KOPT-K1 (cell line): ENCODE results near the gene ZDHHC14.

Experiments used
- H3K27ac ChIP-seq: fragments of 200-600 bp; sonication (generic); 2 replicates; pipeline ENCODE4 v1.5.1; 2016; ENCODE audit warnings: antibody characterized with exemption, mild to moderate bottlenecking, low read depth, low read length; ENCODE audit not compliant: poor library complexity, severe bottlenecking
- H3K36me3 ChIP-seq: fragments of 200-600 bp; sonication (generic); 2 replicates; pipeline ENCODE4 v1.5.1; 2017; ENCODE audit warnings: antibody characterized with exemption, mild to moderate bottlenecking, low read length, moderate library complexity; ENCODE audit not compliant: insufficient read depth
- H3K9me3 ChIP-seq: fragments of 200-600 bp; sonication (generic); 2 replicates; pipeline ENCODE4 v1.5.1; 2017; ENCODE audit warnings: antibody characterized with exemption, low read length, mild to moderate bottlenecking; ENCODE audit not compliant: insufficient read depth, poor library complexity, severe bottlenecking

ZDHHC14 gene

DNA sequence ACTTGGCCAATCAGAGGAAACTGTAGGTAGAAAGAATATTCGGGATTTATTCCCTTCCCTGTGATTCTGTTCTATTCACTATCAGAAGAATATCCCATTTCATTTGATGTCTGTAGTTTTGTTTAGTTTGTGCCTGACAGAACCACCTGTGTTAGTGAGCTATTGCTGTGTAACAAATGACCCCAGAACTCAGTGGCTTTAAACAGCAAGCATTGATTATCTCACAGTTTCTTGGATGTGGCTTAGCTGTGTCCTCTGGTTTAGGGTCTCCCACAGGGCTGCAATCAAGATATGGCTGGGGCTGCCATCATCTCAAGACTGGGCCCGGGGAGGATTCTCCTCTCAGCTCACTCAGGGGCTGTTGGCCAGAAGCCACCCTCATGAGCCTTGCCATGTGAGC is 143.7 kb downstream of the ZDHHC14 start:
- Histone ChIP-seq H3K27ac (no peak overlapping the region), H3K9me3 (no peaks in the 10 kb centered on the region), H3K36me3 (no peaks in the 10 kb centered on the region)

DNA sequence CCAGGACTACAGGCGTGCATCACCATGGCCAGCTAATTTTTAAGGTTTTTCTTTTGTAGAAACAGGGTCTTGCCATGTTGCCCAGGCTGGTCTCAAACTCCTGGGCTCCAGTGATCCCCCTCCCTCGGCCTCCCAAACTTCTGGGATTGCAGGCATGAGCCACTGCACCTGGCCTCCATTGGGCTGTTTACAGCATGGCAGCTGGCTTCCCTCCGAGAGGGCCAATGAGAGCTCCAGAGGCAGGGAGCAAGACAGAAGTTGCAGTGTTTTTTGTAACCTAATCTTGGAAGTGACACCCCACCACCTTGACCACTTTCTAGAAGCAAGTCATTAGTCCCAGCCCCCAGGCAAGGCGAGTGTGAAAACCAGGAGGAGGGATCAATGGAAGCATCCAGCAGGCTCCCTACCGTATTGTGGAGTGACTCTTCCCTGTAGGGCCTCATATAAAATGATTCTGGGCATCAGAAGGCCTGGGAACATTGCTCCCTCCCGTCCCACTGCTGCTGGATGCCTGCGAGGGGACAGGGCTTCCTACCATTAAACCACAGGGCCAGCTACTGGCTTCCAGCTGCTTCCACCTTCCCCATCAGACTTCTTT is 144.4 kb downstream of the ZDHHC14 start:
- H3K9me3 ChIP-seq, result no peaks in the 10 kb centered on the region
- H3K27ac ChIP-seq, result no peak overlapping the region
- no peaks in the 10 kb centered on the region for H3K36me3 ChIP-seq

DNA sequence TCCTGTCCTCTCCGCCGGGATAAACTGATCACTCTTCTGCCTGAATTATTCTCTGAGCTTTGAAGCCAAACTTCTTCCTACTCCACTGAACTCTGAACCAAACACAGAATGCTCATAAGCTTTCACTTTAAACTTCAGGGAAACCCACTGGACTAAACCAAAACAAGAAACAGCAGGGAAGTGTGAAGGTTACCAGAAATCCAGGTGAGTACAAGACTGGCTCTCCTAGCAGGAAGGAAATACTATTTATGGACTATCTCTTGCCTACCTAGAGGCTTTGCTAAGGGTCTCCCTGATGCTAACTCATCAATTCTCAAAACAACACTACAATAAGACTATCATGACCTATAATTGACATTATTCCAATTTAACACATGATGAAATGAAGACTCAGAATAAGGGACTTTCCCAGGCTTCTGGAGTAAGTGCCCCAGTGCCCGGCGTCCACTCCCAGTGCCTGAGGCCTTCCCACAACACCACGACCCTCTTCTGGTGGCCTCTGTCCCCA is 145.0 kb downstream of the ZDHHC14 start:
- no peaks in the 10 kb centered on the region for H3K36me3 ChIP-seq
- H3K9me3 ChIP-seq, result no peaks in the 10 kb centered on the region
- no peak overlapping the region for H3K27ac ChIP-seq

DNA sequence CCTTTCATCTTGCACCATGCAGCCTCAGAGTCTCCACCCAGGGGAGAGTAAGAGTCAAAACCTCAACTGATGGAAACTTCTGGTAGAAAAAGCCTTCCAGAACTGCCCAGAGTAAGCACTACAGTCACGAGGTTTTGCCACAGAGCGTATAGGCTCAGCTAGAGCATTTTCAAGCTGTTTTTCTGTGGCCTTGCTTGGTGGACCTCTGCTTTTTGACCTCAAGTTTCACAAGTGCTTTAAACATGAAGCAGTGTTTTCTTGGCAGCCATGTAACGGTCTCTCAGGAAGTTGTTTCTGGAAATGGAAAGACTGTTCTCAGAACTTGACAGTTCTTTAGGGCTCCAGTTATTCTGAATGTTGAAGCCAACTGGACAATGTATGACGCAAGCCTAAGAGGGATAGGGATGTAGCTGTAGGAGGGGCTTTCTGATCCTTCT is 146.5 kb downstream of the ZDHHC14 start:
- Histone ChIP-seq H3K27ac (no peak overlapping the region), H3K36me3 (no peaks in the 10 kb centered on the region)

DNA sequence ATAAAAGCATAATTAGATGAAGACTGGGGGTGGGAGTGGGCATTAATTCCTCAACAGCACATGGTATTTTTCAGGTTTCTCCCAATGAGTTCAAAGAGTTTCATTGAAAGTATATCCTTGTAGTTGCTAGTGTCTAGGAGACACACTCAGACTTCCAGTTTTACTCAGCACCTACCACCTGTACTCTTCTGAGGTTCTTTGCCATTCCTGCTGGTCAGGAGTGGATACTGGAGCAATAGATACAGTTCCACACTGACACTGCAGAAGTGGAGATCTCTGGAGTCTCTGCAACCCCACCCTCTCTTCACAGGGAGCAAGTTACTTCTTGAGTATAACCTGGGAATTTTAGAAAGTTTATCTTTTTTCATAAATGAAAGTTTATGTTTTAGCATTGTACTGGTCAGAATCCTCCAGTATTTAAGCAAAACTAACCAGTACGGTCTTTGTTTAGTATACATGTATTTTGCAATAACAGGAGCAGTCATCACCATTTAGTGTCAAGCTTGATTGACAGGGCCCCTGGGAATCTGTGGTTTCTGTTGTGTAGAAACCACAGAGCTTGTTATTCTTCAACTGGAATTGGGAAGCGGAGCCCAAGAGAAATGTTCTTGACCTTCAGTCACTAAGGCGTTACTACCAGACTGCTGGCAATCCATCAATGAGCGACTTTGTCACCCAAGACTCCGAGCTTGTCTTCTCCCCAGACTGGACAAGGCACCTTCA is 148.1 kb downstream of the ZDHHC14 start:
- Histone ChIP-seq H3K9me3 (no peaks in the 10 kb centered on the region), H3K27ac (no peak overlapping the region), H3K36me3 (no peaks in the 10 kb centered on the region)

More for the DNA sequence above, 146.5 kb downstream of the ZDHHC14 start:
- no peaks in the 10 kb centered on the region for H3K9me3 ChIP-seq

DNA sequence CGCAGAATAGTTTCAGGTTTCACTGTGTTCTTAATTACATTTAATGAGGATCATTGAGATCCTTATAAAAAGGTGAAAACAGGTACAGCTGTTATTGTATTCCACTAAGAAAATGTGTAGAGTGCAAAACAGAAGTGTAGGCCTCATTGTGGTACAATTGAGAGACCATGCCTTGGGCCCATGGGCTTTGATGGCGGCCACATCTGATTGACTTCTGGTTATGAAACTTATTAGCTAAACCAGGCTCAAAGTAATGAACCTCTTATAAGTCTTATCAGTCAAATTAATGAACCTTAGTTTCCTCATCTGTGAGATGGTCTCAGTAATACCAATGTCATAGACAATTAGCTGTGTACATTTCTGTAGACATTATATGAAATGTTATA is 148.7 kb downstream of the ZDHHC14 start:
- H3K27ac ChIP-seq, result no peak overlapping the region
- no peaks in the 10 kb centered on the region for H3K36me3 ChIP-seq
- H3K9me3 ChIP-seq, result no peaks in the 10 kb centered on the region

DNA sequence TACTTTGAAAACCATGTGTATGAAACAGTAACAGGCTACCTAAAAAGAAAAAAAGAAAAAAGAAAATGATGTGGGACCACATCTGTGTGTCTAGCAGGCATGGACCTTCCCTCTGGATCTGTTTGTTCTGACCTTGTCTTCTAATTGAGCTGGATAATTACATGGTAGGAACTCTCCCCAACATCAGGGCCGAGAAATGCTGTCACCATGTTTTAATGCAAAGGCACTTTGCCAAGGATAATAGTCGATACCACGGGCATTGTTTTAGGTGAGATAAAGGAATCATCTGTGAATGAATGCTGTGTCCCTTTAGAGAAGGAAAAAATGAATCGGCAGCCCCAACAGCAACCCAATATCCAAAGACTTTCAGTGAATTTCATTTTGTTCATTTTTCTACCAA is 149.1 kb downstream of the ZDHHC14 start:
- Histone ChIP-seq H3K36me3 (no peaks in the 10 kb centered on the region), H3K9me3 (no peaks in the 10 kb centered on the region), H3K27ac (no peak overlapping the region)

DNA sequence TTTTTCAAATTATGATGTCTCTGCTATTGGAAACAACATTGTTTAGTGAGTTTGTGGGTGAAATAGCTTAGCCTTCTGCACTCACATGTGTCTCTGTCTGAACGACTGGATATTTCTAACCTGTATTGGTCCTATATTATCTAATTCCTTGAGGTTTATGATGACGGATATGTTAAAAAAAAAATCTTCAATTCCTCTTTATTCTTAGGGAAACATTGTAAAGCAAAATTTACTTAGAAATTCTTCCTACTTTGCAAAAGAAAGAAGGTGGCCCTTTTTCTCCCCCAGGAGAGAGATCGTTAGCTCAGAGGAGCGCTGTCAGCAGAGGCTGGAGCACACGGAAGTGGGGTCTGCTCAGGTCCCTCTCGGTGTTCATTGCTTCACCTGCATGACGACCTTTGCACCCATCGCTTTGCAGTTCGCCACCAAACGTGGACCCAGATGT is 149.8 kb downstream of the ZDHHC14 start:
- H3K27ac ChIP-seq, result no peak overlapping the region
- H3K36me3 ChIP-seq, result no peaks in the 10 kb centered on the region
- H3K9me3 ChIP-seq, result no peaks in the 10 kb centered on the region

DNA sequence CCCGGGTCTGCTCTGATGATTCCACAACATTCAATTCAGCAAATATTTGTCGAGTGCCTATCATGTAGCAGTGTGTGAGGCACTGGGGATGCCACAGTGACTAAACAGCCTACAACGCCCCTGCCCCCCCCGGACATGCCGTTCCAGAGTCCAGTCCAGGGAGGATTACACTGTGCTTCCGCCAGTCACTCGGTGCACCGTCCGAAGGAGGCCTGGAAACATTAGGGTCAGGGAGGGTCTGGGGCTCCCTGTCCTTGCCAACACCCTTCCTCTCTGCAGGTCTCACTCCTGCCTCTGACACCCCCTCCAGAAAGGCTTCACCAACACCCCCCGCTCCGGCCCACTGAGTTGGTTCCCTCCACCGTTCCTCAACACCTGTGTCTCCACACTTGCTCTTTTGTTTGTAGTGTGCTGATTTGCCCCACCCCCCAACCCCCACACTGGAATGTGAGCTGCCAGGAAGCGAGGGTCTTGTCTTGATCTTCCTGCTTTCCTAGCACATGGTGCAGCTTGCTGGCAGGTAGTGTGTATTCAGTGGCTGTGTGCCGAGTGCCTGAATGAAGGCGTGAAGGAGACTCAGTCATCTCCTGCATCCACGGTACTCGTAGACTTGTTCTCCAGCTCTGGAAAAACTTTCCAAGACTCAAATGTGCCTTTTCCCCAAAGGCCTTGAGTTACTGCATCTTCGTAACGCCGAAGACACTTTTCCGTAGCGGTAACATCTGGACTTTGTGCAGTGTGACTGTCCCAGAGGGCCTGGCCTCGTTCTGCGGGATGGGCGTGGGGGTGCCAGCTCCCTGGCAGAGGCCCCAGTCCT is 150.4 kb downstream of the ZDHHC14 start:
- no peaks in the 10 kb centered on the region for H3K9me3 ChIP-seq
- no peak overlapping the region for H3K27ac ChIP-seq
- no peaks in the 10 kb centered on the region for H3K36me3 ChIP-seq

DNA sequence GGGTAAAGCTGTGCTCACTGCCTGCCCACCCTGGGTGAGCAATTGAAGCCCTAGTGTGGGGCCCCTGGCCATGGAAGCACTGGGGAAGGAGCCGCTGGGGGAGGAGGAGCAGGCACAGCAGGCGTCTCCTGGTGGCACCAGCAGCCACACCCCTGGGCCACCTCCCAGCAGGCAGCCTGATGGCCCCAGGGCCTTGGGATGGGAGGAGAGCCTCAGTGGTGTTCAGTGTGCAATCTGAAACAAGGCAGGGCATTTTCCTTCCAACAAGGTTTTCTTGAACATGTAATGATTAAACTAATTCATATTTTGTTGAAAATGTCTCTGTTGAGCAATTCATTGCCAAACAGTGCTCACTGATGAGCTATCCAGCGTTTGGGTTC is 151.0 kb downstream of the ZDHHC14 start:
- H3K27ac ChIP-seq, result no peak overlapping the region
- H3K36me3 ChIP-seq, result no peaks in the 10 kb centered on the region
- no peaks in the 10 kb centered on the region for H3K9me3 ChIP-seq

DNA sequence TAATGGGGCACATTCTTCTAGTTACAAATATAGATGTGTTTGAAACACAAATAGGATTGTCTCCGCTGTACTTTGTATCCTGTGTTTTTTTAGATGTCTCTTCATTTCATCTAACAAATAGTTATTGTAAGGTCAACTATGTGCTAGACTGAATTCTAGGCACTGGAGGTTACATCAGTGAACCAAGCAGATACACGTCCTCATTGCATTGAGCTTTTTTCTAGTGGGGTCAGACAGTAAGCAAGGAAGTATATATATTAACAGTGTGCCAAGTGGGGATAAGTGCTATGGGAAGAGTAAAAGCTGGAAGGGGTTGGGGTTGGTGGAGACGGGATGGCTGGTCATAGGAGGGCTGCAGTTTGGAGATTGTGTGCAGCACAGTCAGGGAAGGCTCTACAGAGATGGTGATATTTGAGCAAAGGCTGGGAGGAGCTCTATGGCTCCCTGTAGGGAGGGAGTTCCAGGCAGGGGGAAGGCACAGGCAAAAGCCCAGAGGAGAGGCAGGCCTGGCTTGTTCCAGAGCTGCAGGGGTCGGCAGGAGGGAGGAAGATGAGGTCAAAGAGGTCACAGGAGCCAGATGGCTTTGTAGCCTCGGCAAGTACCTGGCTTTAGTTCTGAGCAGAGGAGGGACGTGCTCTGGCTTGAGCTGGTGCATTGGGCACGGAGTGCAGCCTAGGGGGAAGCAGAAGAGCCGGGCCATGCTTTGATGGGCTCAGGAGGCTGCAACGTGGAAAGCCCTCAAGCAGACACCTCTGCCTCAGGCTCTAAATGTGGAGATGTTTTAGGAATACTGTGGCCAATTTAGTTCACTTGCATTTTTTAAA is 152.3 kb downstream of the ZDHHC14 start:
- Histone ChIP-seq H3K36me3 (no peaks in the 10 kb centered on the region), H3K9me3 (no peaks in the 10 kb centered on the region), H3K27ac (no peak overlapping the region)

DNA sequence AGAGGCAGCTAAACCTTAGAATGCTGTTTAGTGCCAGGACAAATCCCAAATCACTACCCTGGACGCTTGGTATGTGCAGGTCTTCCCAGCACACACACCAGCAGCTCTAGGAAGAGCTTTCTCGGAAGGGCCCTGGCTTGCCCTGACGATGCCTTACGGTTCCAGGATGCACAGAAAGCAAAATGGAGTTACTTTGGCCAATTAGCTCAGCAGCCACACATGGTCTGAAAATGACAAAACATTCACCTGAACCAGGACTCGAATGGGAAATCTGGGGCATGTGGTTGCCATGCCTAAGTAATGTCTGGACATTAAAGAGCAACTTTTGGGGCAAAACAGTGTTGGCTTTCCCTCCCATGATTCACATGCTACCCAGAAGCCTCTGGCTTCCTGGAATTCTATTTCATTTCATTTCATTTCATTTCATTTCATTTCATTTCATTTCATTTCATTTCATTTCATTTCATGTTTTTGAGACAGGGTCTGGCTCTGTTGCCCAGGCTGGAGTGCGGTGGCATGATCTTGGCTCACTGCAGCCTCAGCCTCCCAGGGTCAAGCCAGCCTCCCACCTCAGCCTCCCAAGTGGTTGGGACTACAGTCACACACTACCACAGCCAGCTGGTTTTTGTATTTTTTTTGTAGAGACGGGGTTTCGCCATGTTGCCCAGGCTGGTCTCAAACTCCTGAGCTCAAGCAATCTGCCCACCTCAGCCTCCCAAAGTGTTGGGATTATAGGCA is 153.3 kb downstream of the ZDHHC14 start:
- H3K9me3 ChIP-seq, result no peaks in the 10 kb centered on the region
- no peaks in the 10 kb centered on the region for H3K36me3 ChIP-seq
- no peak overlapping the region for H3K27ac ChIP-seq

DNA sequence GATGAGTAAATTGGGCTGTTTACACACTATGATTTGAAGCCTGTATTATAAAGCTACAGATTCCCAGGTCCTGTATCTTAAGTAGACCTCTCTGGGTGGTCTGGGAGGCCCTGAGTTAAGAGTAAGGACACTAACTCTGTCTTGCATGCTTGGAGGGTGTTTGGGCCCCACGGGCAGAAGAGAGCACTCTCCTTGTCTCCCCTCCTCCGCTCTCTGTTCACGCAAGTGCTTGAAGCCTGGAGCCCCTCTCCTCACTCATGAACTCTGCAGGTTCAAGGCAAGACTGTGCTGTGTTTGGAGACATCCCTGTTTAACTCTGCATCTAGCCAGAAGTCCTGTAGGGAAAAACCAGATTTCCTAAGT is 154.0 kb downstream of the ZDHHC14 start:
- no peaks in the 10 kb centered on the region for H3K36me3 ChIP-seq
- no peak overlapping the region for H3K27ac ChIP-seq
- H3K9me3 ChIP-seq, result no peaks in the 10 kb centered on the region
